Right lung (tissue), 10 donors: Measurements from ENCODE around the gene SGMS2. TPM values are rescaled to one million over a fixed set of nuclear protein-coding genes. Genes with fewer than 3 reads are reported as not detected.

ENCODE experiments used
- DNase-seq, 2 donors: peaks; one replicate each; pipeline ENCODE4 v3.0.0-alpha.2; 2013
- long read RNA-seq, 8 donors: transcript quantifications; one replicate each; lab custom pipeline, GENCODE V29; 2026
- polyA plus RNA-seq, 5 donors: library from polyadenylated mRNA; unstranded; fragments of 120-200 nt; gene quantifications; one replicate each; pipeline versions ENCODE4 v1.2.1 to v1.2.3, GENCODE V29; 2013; ENCODE audit warnings: inconsistent platforms in 1 of 5, low replicate concordance in 1 of 5; ENCODE audit not compliant: insufficient read length in 5 of 5, insufficient read depth in 1 of 5

Gene SGMS2
- polyA plus RNA-seq, result 10 to 100 TPM; 10.3 to 19.0 (median 15.5) TPM
- long read RNA-seq, donor 1, full-length matches to known transcripts, result 6 of 11 reads
- long read RNA-seq, donor 1, partial matches to known transcripts, result 5 of 11 reads
- long read RNA-seq, donor 1, other reads (novel, unspliced or antisense), result 0 of 11 reads
- long read RNA-seq, donor 2, result 0 reads
- long read RNA-seq, donor 3, full-length matches to known transcripts, result 1 of 1 reads
- long read RNA-seq, donor 3, partial matches to known transcripts, result 0 of 1 reads
- long read RNA-seq, donor 3, other reads (novel, unspliced or antisense), result 0 of 1 reads
- long read RNA-seq, donor 4, full-length matches to known transcripts, result 1 of 1 reads
- long read RNA-seq, donor 4, partial matches to known transcripts, result 0 of 1 reads
- long read RNA-seq, donor 4, other reads (novel, unspliced or antisense), result 0 of 1 reads
- long read RNA-seq, donor 5, result 0 reads
- long read RNA-seq, donor 6, full-length matches to known transcripts, result 3 of 3 reads
- long read RNA-seq, donor 6, partial matches to known transcripts, result 0 of 3 reads
- long read RNA-seq, donor 6, other reads (novel, unspliced or antisense), result 0 of 3 reads
- long read RNA-seq, donor 7, result 0 reads
- long read RNA-seq, donor 8, result 0 reads

DNA sequence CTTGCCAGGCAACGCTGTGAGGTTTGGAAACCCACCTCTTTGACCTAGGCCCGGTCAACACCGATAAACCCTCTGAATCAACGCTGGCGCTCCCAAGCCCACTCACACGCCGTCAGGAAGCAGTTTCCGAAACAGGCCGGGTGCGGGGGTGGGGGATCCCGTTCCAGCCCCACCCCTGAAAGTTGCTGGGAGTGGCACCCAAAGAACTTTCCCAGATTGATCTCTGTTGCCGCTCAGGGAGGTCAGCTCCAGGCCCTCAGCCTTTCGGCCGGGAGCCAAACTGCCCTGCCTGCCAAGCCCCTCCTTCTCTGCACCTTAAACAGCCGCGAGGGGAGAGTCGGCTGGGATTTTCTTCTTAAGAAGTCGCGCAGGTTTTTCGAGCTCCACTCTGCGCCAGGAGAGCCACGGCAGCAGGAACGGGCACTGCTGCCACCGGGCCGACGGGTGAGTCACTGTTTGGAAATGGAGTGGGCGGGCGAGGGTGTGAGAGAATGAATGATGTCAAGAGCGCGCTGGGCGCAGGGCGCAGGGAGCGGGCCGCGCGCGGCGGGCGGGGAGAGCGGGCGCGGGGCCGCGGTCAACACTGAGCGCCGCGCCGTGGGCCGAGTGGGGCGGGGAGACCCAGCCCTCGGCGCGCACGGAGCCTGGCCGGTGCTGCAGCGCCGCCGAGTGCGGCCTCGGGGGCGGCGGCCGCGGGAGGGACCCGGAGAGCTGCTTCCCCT lies at the start of gene SGMS2:
SGMS2 (plus strand) TSS at position 583 of the 722 bp plus-strand sequence. CDS start 70,622 bp downstream, outside the sequence.
- DNase-seq, result peak; percentile 62 to 65

- DNase-seq, result no peak
Observed at GRCh38 chr4:107777890-107778289, 46.8 kb upstream of the SGMS2 start.

GRCh38 chr4:107778784-107779530 lies 45.8 kb upstream of the SGMS2 start:
- DNase-seq, result peak; percentile 6 to 12

GRCh38 chr4:107780665-107781064 lies 44.1 kb upstream of the SGMS2 start:
- DNase-seq, result no peak

DNA sequence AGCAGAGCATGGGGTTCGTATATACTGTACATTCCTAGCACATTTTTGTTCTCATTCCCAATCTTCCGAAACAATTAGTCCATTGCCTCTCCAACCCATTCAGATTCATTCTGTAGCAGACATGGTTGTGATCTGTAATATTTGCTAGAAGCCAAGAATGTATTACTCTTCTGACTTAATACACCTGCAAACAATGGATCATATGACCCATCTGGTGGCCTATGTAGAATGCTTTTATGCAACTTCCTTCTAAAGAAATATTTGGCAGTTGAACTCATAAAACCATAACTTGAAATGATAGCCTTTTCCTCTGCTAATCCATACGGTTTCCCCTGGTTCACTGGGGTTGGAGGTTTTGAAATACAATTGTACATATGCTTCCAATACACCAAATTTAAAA lies 32.8 kb upstream of the SGMS2 start:
- DNase-seq, result no peak

- no peak for DNase-seq
Observed at GRCh38 chr4:107792711-107793110, 32.0 kb upstream of the SGMS2 start.

DNA sequence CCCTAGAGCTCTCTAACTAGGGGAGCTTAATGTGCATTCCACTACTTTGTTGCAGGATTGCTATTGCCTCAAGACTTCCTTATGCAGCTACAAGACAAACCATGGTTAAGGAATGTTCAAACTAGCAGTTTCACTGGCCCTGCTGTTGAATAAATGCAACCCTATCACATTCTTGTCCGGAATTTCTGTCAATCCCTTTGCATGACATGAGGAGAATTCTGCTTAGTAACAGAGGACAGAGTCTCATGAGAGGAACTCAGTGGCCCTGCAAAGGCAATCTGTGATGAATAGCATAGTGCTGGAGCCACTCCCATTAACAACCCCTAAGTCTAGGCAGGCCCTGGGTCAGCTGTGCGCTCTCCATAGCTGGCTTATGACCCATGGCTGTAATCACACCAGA lies 30.7 kb upstream of the SGMS2 start:
- DNase-seq, result no peak

DNA sequence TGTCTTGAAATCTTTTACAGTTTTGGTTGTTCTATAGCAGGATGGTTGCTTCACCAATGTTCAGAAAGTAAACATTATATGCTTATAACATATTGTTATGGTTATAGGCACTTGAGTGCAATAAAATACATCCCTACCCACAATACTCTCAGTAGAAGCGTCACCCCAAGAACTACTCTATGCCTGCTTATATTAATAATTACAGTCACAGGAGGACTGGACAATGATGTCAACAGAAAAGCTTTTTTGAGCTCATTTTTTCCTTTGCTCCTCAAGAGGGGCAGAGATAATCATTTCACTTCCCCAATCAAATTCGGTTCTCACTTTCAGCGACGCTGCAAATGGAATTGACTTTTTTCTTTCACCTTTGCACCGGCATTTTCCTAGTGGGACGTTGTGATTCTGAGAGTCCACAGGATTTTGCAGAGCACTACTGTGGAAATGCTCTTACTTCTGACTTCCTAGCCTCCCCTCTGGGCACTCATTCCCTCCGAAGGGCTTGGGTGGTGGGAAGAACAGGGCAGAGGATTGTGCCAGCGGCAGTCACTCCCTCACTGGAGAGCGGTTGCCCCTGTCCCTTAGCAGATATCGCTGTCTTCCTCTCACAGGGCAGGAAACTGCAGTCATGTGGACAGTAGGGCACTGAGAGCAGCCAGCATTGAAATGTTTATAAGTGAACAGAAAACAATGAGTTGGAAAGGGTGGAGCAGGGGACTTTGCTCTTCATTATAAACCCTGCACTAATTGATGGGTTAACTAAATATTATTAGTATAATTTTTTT lies 24.9 kb upstream of the SGMS2 start:
- DNase-seq, result no peak

DNA sequence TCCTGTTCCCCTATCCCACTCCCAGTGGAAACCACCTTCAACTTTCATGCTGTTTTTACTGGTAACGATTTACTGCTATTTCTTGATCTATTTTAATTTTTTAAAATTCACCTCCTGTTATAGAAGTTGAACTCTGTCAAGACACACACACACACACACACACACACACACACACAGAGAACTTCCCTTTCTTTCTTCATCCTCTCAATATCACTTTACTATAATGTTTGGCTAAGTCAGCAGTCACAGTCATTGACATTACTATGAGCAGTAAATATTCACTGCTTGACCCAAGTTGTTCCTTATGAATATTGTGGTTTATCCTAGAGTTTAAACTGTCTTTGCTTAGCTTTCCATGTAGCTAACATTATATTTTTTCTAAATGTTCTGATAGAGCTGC lies 24.0 kb upstream of the SGMS2 start:
- no peak for DNase-seq

DNA sequence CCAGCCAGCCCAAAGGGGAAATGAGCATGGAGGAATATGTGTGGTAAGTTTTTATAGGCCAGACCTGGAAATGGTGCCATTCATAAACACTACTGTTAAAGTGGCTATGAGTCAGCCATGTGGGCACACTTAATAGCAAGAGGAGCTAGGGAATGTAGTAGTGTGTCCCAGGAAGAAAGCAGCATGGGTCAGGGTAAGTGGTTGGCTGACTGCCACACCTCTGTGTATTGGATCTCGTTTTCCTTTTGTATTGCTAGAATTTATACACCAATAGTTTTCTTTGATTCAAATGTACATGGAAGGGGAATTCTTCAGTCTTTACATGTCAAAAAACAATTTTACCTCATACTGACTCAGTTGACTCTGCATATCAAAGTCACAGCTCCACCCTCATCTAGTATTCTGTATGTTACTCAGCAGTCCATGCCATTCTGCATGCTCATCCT lies 22.9 kb upstream of the SGMS2 start:
- DNase-seq, result no peak

- no peak for DNase-seq
Observed at GRCh38 chr4:107804956-107805355, 19.8 kb upstream of the SGMS2 start.

DNA sequence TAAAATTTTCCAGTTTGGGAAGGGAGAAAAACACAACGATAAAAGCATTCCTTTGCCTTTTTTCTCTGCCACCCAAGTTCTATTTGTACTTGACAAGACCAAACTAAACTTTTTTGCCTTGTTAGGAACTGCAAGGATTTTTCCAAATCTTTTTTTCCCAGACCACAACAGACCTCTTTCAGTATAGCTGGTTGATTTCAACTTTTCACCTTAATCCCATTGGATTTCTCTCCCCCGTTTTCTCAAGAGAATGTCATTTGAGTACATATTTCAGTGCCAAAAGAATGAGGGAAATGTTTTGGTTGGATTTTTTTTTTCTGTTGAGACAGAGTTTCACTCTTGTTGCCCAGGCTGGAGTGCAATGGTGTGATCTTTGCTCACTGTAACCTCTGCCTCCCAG lies 18.5 kb upstream of the SGMS2 start:
- no peak for DNase-seq

DNA sequence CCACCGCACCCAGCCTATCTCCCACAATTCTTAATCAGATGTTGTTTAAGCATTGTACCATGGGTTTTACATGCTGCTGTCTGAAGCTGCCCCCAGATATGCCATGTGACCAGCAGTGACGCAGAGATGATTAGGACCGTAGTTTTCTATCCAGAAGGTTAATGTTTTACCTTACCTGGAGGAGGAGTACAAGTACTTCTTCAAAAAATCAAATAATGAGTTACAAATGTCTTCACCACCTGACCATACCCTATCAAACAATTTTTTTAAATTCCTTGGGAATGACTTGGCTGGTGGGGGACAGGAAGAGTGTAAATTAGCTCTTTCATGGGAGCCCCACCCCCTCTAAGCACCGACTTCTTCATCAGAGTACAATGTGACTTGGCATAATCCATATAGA lies 16.2 kb upstream of the SGMS2 start:
- peak in 1 of 2 donors; percentile 18 for DNase-seq

- DNase-seq, result no peak
Observed at GRCh38 chr4:107809210-107809609, 15.5 kb upstream of the SGMS2 start.

GRCh38 chr4:107814758-107815157 lies 10.0 kb upstream of the SGMS2 start:
- DNase-seq, result no peak

DNA sequence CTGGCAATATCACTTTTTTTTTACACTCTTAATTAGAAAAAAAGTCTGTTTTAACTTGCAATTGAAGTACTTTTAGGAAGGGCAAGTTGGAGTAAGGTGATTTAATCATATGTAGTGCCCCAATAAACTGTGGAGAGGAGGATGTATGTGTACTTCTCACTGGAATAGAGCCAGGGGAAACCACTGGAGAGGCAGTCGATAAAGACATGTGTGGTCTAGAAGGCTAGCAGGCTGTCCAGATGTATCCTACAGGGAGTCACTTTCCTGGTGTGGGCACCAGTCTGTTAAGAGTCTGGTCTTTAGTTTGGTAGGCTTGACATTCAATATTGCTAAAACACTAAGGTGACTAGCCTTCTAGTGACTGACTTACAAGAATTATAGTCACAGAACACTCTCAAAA lies 9.6 kb upstream of the SGMS2 start:
- no peak for DNase-seq

DNA sequence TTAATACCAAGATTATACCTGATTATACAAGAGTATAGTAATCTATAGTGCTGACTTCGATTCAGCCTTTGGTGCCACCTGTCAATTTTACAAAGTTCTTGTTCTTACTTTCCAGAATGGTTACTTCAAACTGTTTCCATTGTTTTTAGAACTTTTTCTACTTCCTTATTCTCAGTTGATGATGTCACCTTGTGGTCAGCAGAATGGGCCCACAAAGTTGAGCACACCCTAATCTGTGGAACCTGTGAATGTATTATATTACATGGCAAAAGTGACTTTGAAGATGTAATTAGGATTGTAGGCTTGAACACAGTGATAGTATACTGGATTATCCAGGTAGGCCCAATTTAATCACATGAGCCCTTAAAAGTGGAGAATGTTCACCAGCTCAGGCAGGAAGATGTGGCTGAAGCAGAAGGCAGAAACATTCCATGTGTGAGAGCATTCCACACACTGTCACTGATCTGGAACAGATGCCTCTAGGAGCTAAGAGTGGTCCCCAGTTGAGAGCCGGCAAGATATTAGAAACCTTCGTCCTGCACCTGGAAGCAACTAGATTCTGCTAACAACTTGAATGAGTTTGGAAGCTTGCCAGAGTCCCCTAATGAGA lies 6.3 kb upstream of the SGMS2 start:
- no peak for DNase-seq

GRCh38 chr4:107823870-107824349 lies 822 bp upstream of the SGMS2 start:
- peak in 1 of 2 donors; percentile 28 for DNase-seq

GRCh38 chr4:107825072-107825824 lies 516 bp downstream of the SGMS2 start:
- peak; percentile 29 to 30 for DNase-seq
